GM19328 (cell line): ENCODE results near the gene MAP4.
"Not testable (repeated sequence)": the region's sequence is repeated elsewhere in the genome, so short reads cannot be mapped to it uniquely, and the experiment has no call there.

Experiments used
- ATAC-seq: cut with Tn5 transposase; IDR thresholded peaks from one replicate; pipeline ENCODE4 v1.9.1; 2021; ENCODE audit warnings: mild to moderate bottlenecking, moderate library complexity; ENCODE audit not compliant: unreplicated experiment

Gene MAP4

GRCh38 chr3:47897954-47898353 is 118.3 kb downstream of the MAP4 start:
- no peak for ATAC-seq

GRCh38 chr3:47896736-47897135 is 119.5 kb downstream of the MAP4 start:
- ATAC-seq, result no peak

- no peak for ATAC-seq
Measured at GRCh38 chr3:47895241-47895640, 121.0 kb downstream of the MAP4 start.

- ATAC-seq, result no peak
Measured at GRCh38 chr3:47892286-47893040, 123.8 kb downstream of the MAP4 start.

GRCh38 chr3:47891613-47892005 is 124.6 kb downstream of the MAP4 start:
- ATAC-seq, result no peak

GRCh38 chr3:47890828-47891612 is 125.2 kb downstream of the MAP4 start:
- ATAC-seq, result no peak

GRCh38 chr3:47890126-47890827 is 125.9 kb downstream of the MAP4 start:
- ATAC-seq, result no peak

- no peak for ATAC-seq
Measured at GRCh38 chr3:47888986-47889757, 127.0 kb downstream of the MAP4 start.

GRCh38 chr3:47887991-47888390 is 128.2 kb downstream of the MAP4 start:
- ATAC-seq, result not testable (repeated sequence)

GRCh38 chr3:47885168-47885567 is 131.0 kb downstream of the MAP4 start:
- no peak for ATAC-seq

GRCh38 chr3:47884603-47885002 is 131.6 kb downstream of the MAP4 start:
- ATAC-seq, result no peak

GRCh38 chr3:47882338-47882737 is 133.9 kb downstream of the MAP4 start:
- no peak for ATAC-seq

GRCh38 chr3:47877719-47878118 is 138.5 kb downstream of the MAP4 start:
- ATAC-seq, result no peak

- no peak for ATAC-seq
Measured at GRCh38 chr3:47877290-47877689, 138.9 kb downstream of the MAP4 start.

- ATAC-seq, result no peak
Measured at GRCh38 chr3:47874913-47875312, 141.3 kb downstream of the MAP4 start.

GRCh38 chr3:47874438-47874837 is 141.8 kb downstream of the MAP4 start:
- ATAC-seq, result no peak

- no peak for ATAC-seq
Measured at GRCh38 chr3:47872916-47873315, 143.3 kb downstream of the MAP4 start.

- no peak for ATAC-seq
Measured at GRCh38 chr3:47871389-47871788, 144.8 kb downstream of the MAP4 start.

- ATAC-seq, result no peak
Measured at GRCh38 chr3:47870702-47871260, 145.4 kb downstream of the MAP4 start.

- no peak for ATAC-seq
Measured at GRCh38 chr3:47870156-47870555, 146.1 kb downstream of the MAP4 start.

- ATAC-seq, result no peak
Measured at GRCh38 chr3:47868306-47868705, 147.9 kb downstream of the MAP4 start.
